Spleen (tissue), 11 donors: ENCODE results near the gene MEIS2. TPM values are rescaled to one million over a fixed set of nuclear protein-coding genes. Genes with fewer than 3 reads are reported as not detected.
A peak's percentile ranks its signal among the peaks of the same experiment; 100 is the strongest.

ENCODE experiments used
- DNase-seq: peaks from one replicate; pipeline ENCODE4 v3.0.0-alpha.2; 2020
- H3K27ac ChIP-seq, 8 donors: fragments of 200-600 bp; sonication (generic) in 7 of 8; 1 replicate in 4 of 8; 2 replicates in 4 of 8; pipeline versions ENCODE4 v1.5.0 to v1.8.0; 2016 to 2021; ENCODE audit warnings: inconsistent platforms in 4 of 8, mild to moderate bottlenecking in 4 of 8, moderate library complexity in 1 of 8
- H3K27me3 ChIP-seq, 7 donors: fragments of 200-600 bp; sonication (generic) in 6 of 7; replicated peaks in 1 of 7; 1 replicate in 4 of 7; 2 replicates in 3 of 7; pipeline versions ENCODE4 v1.5.0 to v1.8.0; 2016 to 2021; ENCODE audit warnings: inconsistent platforms in 3 of 7, mild to moderate bottlenecking in 1 of 7
- H3K36me3 ChIP-seq, 6 donors: fragments of 200-600 bp; sonication (generic) in 5 of 6; 1 replicate in 4 of 6; 2 replicates in 2 of 6; pipeline versions ENCODE4 v1.5.0 to v1.8.0; 2016 to 2021; ENCODE audit warnings: inconsistent platforms in 2 of 6
- H3K4me1 ChIP-seq, 6 donors: fragments of 200-600 bp; sonication (generic) in 5 of 6; 1 replicate in 3 of 6; 2 replicates in 3 of 6; pipeline versions ENCODE4 v1.5.0 to v1.8.0; 2016 to 2021; ENCODE audit warnings: inconsistent platforms in 3 of 6
- H3K4me3 ChIP-seq, 8 donors: fragments of 200-600 bp; sonication (generic) in 7 of 8; 1 replicate in 4 of 8; 2 replicates in 4 of 8; pipeline versions ENCODE4 v1.5.0 to v1.8.0; 2016 to 2021; ENCODE audit warnings: inconsistent platforms in 4 of 8, mild to moderate bottlenecking in 4 of 8, moderate library complexity in 2 of 8
- H3K9me3 ChIP-seq, 8 donors: fragments of 200-600 bp; sonication (generic) in 7 of 8; 1 replicate in 4 of 8; 2 replicates in 4 of 8; pipeline versions ENCODE4 v1.5.0 to v1.8.0; 2016 to 2021; ENCODE audit warnings: inconsistent platforms in 4 of 8
- POLR2A ChIP-seq, 3 donors: fragments of 450-650 bp; IDR thresholded peaks; one replicate each; pipeline ENCODE4 v1.5.1; 2017; ENCODE audit warnings: antibody characterized with exemption in 3 of 3, mild to moderate bottlenecking in 1 of 3
- POLR2AphosphoS5 ChIP-seq, 3 donors: sonication (generic); formaldehyde crosslinking; IDR thresholded peaks; one replicate each; pipeline ENCODE4 v1.5.1; 2017; ENCODE audit warnings: antibody characterized with exemption in 3 of 3
- WGBS, 5 donors: extraction: QIAGEN DNeasy Blood & Tissue Kit in 3 of 5; methylation state at CpG; one replicate each; pipeline versions ENCODE4 v1.1.5 to v1.1.7; 2013 to 2018; 5-methylcytosine and 5-hydroxymethylcytosine counted together
- intact Hi-C: fragments of 100-400 bp; cut with DNase I; formaldehyde crosslinking; loops from one replicate; pipeline ENCODE4 v1.15.0; 2023; ENCODE audit warnings: low total_unique reads
- polyA plus RNA-seq, 3 donors: library from polyadenylated mRNA; stranded (reverse); fragments of 200-250 nt; gene quantifications; one replicate each; pipeline ENCODE4 v1.2.1, GENCODE V29; 2013
- total RNA-seq, 7 donors: library from RNA; depleted of rRNA in 3 of 7; stranded (reverse); fragments of >200 nt in 3 of 7; fragmentation: NEBNext Ultra II Directional in 4 of 7; extraction: Animal tissue kit (Norgen Biotek cat#: 25700) in 4 of 7; gene quantifications; one replicate each; pipeline versions ENCODE4 v1.1.0 to v1.2.1, GENCODE V29; 2016 to 2021
- TF ChIP-seq, protein P1 (sequence below), 11 experiments: fragments of 200-600 bp in 7 of 11; fragments of 450-650 bp in 4 of 11; sonication (generic) in 4 of 11; IDR thresholded peaks in 8 of 11; conservative IDR thresholded peaks in 3 of 11; 1 replicate in 7 of 11; 2 replicates in 4 of 11; pipeline versions ENCODE4 v1.4.0 to v1.8.0; 2016 to 2021; ENCODE audit warnings: antibody characterized with exemption in 11 of 11, inconsistent platforms in 4 of 11, mild to moderate bottlenecking in 1 of 11
- donor health status: healthy with polysubstance abuse.
- donor health status: DM: no; HTN: no; CAD: no; lungs with moderate emphysema.
- donor health status: DM: no; HTN: no; CAD: no.
- donor health status: Bipolar disorder and iron deficiency.
- donor health status: healthy.
- donor health status: DM: no; HTN: no; CAD: no.
- donor health status: DM: yes; HTN: yes; CAD: no.

MEIS2 gene
- total and polyA plus RNA-seq, 10 donors: 2.6 to 57.2 (median 23.5) TPM

GRCh38 chr15:36877796-36878683 is 222.3 kb downstream of the MEIS2 start:
- peaks cover 8 to 83% (median 59%) of the 10 kb centered on the region in 7 donors for H3K27me3 ChIP-seq

GRCh38 chr15:36877294-36877693 is 223.1 kb downstream of the MEIS2 start:
- Histone ChIP-seq H3K4me1 (peaks cover 0 to 17% (median 7%) of the 10 kb centered on the region in 6 donors), H3K27ac (no peak overlapping the region), H3K36me3 (no peaks in the 10 kb centered on the region), H3K27me3 (peaks cover 8 to 76% (median 51%) of the 10 kb centered on the region in 7 donors), H3K9me3 (no peaks in the 10 kb centered on the region), H3K4me3 (no peak overlapping the region)
- WGBS, 5 donors: 38 to 51% (median 48%) methylated on average over 8 of the region's 8 CpGs
- no peak for DNase-seq
- intact Hi-C loops: loop anchor here (10.0 kb wide), 1 partner anchor 1362 kb away; no protein-coding TSS in a partner anchor
- TF ChIP-seq POLR2AphosphoS5 (IDR thresholded peaks at IDR 0.05): no peak
- TF ChIP-seq POLR2A (IDR thresholded peaks at IDR 0.05): no peak
- TF ChIP-seq, protein P1, sequence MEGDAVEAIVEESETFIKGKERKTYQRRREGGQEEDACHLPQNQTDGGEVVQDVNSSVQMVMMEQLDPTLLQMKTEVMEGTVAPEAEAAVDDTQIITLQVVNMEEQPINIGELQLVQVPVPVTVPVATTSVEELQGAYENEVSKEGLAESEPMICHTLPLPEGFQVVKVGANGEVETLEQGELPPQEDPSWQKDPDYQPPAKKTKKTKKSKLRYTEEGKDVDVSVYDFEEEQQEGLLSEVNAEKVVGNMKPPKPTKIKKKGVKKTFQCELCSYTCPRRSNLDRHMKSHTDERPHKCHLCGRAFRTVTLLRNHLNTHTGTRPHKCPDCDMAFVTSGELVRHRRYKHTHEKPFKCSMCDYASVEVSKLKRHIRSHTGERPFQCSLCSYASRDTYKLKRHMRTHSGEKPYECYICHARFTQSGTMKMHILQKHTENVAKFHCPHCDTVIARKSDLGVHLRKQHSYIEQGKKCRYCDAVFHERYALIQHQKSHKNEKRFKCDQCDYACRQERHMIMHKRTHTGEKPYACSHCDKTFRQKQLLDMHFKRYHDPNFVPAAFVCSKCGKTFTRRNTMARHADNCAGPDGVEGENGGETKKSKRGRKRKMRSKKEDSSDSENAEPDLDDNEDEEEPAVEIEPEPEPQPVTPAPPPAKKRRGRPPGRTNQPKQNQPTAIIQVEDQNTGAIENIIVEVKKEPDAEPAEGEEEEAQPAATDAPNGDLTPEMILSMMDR (IDR thresholded peaks at IDR 0.05 in 8 of 11, conservative IDR thresholded peaks at IDR 0.05 in 3 of 11): no peak

More at GRCh38 chr15:36877796-36878683, 222.3 kb downstream of the MEIS2 start:
- TF ChIP-seq, protein P1 (IDR thresholded peaks at IDR 0.05 in 8 of 11, conservative IDR thresholded peaks at IDR 0.05 in 3 of 11): no peak
- no peak for TF ChIP-seq POLR2AphosphoS5 (IDR thresholded peaks at IDR 0.05)
- TF ChIP-seq POLR2A (IDR thresholded peaks at IDR 0.05): no peak
- whole genome bisulfite sequencing, 5 donors: 17 to 29% (median 22%) methylated on average over 22 to 38 of the region's 38 CpGs
- Histone ChIP-seq H3K4me3 (peak overlapping the region in 3 of 8 donors; percentile 3 to 37 (median 21)), H3K27ac (no peak overlapping the region), H3K36me3 (no peaks in the 10 kb centered on the region), H3K9me3 (no peaks in the 10 kb centered on the region), H3K4me1 (peaks cover 0 to 24% (median 7%) of the 10 kb centered on the region in 6 donors)
- DNase-seq: no peak
- intact Hi-C loops: loop anchor here (10.0 kb wide), 1 partner anchor 1363 kb away; no protein-coding TSS in a partner anchor

GRCh38 chr15:36875740-36876334 is 224.5 kb downstream of the MEIS2 start:
- WGBS, 5 donors: 51 to 71% (median 63%) methylated on average over 2 of the region's 2 CpGs
- peaks cover 0 to 17% (median 7%) of the 10 kb centered on the region in 6 donors for H3K4me1 ChIP-seq
- intact Hi-C loops: loop anchor here (10.0 kb wide), 1 partner anchor 1361 kb away; no protein-coding TSS in a partner anchor
- H3K27me3 ChIP-seq: peaks cover 8 to 61% (median 37%) of the 10 kb centered on the region in 7 donors
- no peaks in the 10 kb centered on the region for H3K9me3 ChIP-seq
- no peak overlapping the region for H3K27ac ChIP-seq
- no peak overlapping the region for H3K4me3 ChIP-seq
- no peaks in the 10 kb centered on the region for H3K36me3 ChIP-seq
- TF ChIP-seq, protein P1 (IDR thresholded peaks at IDR 0.05 in 8 of 11, conservative IDR thresholded peaks at IDR 0.05 in 3 of 11): no peak
- TF ChIP-seq POLR2A (IDR thresholded peaks at IDR 0.05) (no peak), POLR2AphosphoS5 (IDR thresholded peaks at IDR 0.05) (no peak)
- DNase-seq: no peak
